ENCODE data around the gene RALGPS2.

DNA sequence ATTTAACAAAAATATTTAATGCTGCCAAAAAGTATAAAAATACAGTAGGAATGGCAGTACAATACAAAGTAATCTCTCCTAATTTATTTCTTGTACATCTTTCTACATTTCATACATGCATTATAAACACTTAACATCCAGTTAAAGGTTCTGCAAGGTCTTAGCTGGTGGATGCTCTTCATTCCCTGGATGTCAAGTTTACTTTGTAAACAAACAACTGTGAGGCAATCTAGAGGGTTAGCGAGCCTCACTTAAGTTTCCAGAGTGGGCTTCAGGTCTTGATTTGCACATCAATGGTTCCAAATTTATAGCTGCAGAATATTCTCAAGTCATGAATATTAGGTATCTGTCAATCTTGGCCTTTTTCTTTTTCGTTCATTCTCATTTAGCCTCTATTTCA, 21.3 kb downstream of the RALGPS2 start:
- TF ChIP-seq, protein P1, sequence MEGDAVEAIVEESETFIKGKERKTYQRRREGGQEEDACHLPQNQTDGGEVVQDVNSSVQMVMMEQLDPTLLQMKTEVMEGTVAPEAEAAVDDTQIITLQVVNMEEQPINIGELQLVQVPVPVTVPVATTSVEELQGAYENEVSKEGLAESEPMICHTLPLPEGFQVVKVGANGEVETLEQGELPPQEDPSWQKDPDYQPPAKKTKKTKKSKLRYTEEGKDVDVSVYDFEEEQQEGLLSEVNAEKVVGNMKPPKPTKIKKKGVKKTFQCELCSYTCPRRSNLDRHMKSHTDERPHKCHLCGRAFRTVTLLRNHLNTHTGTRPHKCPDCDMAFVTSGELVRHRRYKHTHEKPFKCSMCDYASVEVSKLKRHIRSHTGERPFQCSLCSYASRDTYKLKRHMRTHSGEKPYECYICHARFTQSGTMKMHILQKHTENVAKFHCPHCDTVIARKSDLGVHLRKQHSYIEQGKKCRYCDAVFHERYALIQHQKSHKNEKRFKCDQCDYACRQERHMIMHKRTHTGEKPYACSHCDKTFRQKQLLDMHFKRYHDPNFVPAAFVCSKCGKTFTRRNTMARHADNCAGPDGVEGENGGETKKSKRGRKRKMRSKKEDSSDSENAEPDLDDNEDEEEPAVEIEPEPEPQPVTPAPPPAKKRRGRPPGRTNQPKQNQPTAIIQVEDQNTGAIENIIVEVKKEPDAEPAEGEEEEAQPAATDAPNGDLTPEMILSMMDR (conservative IDR thresholded peaks at IDR 0.05; ENCODE audit: low read depth, low read length) = no peak
- TF ChIP-seq EZH2 (IDR thresholded peaks at IDR 0.05; ENCODE audit: low read length, unreplicated experiment) = no peak

Measured in PC-3 (cell line).